Activated CD8-positive, alpha-beta memory T cell treated with anti-CD3 and anti-CD28 coated beads for 4 hours (primary cell): ENCODE data around the gene LIF.

Source experiments
- DNase-seq, 2 donors: peaks; one replicate each; pipeline ENCODE4 v3.0.0-alpha.2; 2020; ENCODE audit warnings: low read depth in 2 of 2

The LIF gene

DNA sequence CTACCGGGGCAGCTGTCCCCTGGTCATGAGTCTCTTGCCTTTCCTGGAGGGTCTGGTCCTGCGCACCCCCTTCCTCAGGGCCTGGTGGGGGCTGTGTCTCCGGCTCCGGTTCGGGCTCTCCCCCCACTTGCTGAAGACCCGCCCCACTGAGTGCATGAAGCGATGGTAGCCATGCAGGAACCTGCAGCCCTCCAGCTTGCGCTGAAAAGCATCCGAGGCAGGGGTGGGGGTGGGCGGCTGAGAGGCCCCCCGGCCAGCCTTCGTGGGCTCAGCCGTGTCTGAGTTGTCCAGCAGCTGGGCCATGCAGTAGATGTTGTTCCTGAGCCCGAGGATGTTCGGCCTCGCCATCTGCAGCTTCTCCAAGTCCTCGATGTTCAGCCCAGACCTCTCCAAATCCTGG, 17.3 kb upstream of the LIF start:
- no peak for DNase-seq

DNA sequence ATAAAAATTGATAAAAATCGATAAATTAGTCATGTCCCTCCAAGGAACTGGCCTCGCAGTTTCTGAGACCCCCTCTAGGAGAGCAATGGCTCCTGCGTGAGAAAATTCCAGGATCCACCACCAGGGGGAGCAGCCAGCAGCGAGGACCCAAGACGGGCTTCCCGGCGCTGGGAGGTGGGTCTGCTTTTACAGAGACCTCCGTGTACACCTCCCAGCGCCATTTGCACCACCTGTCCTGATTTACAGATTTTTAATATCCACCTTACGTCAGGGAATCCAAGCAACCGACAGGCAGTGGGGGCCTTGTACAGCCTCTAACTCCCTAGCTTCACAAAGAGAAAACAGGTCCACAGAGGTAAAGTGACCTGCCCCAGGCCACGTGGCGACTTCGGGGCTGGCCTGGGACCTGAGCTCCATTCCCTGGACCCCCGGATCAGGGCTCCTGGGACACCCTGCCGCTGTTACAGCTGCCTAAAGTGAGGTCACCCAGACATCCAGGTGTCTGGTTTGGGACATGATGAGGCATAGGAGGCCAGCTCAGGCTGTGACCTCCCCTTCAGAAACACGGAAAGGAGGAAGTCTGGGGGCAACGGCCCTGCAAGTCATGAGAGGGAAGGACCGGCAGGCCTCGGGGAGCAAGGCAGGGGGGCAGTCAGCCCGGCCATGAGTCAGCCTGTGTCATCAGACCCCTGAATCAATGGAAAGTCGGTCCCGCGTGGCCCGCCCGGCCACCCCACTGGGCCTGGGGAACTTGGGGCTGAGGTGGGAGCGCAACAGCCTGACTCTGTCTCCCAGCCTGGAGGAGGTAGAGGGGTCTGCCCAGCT, 16.6 kb upstream of the LIF start:
- DNase-seq: peak; percentile 63 to 68

DNA sequence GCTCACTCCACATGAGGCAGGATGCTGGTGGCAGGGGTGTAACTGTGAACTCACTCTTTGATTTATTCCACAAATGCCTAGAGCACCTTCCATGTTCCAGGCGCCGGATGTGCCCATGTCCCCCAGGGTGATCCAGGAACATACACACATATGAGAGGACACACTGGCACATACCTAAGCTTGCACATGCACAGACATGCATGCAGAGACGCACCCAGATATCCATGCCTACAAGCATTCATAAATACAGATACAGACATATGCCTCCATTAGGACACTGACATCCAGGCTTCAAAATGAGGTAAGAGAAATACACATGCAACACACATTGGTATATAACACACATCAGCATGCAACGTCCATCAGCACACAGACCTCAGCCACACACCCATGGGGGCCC, 15.6 kb upstream of the LIF start:
- DNase-seq: no peak

DNA sequence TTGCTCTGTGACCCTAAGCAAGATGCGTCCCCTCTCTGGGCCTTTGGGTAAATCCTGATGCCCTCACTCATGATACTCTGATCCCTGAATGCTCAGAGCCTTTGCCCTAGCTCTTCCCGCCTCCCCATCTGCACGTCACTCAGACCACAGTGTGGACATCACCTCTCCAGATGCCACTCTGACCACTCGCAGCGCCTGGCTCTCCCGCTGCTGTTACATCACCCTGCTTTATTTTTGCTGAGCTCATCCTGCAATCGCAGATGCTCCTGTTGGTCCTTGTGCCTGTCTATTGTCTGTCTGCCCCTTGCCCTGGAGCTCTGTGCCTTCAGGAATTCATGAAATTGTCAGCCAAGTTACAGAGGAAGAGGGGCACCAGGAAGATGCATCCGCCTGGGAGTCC, 14.6 kb upstream of the LIF start:
- DNase-seq: no peak

DNA sequence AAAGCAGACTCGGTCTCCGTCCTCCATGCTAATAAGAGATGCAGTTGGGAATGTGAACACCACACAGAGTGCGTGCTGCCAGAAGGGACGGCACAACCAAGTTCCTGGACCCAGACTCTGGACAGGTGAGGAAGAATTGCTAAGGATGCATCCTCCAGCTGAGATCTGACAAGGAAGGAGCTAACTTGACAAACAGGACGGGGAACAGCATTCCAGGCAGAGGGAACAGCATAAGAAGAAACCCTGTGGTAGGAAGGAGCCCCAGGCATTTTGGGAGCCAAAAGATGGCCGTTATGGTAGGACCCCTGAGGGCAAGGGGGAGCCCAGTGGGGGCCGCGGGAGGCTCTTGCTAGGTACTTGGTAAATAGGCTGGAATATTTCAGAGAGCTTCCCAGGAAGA, 14.1 kb upstream of the LIF start:
- DNase-seq: no peak

DNA sequence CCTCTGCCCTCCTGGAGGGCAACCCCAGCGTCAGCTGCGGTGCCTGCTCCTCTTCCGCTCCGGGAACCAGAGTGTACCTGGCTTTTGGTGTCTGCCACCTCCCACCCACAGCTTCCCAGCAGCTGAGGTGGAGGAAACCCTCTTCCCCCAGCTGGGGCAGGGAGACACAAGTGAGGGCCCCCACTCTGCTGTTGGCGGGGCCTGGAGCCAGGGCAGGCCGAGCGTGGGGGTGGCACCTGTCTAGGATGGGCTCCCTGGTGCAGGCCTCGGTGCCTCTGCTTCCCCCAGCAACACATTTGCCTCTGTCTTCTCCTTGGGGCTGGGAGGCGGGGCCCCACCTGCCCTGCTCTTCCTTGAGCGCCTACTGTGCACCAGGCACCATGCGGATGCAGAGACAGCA, 13.7 kb upstream of the LIF start:
- DNase-seq: no peak

DNA sequence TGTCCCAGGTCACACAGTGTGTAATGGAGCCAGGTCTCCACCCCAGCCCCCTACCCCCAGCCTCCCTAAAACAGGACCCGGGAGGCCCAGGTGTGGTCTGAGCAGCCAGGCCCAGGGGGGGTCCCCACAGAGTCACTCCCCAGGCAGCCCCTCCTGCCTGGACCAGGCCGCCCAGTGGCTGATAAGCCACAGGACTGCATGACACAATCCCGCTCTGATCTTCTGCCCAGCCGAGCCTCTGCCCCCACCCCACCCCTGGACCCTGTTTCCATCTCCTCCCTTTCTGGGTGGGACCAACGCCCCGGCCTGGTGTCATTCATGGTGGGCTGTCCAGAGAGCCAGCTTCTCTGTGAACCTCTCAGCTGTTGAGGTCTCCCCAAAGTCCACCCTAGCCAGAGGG, 7.8 kb upstream of the LIF start:
- no peak for DNase-seq

DNA sequence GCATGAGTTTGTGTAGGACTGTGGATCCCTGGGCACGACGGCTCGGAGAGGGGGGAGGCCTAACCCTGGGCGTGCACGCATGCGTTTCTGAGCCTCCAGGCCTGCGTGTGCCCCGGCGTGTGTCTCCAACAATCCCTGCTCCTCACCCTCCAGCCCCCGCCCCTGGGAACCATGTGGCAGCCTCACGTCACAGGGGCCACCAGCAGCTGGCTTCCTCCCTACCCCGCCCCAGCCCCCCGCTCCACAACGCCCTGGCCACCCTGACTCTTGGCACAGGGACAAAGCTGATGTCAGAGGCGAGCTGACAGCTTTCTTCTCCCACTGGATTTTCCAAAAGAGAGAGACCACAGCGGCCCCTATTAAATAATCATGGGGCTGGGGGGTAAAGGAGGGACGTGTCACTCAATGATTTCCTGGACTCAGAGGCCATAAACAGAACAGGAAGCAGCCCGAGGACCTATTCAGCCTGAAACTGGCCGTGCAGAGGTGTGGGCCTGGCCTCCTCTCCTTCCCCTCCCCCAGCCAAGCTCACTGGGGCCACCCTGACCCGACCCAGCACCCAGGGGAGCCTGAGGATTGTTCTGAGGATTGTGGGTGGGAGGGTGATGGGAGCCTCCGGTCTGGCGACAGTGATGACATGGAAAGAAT, 6.8 kb upstream of the LIF start:
- DNase-seq: no peak

DNA sequence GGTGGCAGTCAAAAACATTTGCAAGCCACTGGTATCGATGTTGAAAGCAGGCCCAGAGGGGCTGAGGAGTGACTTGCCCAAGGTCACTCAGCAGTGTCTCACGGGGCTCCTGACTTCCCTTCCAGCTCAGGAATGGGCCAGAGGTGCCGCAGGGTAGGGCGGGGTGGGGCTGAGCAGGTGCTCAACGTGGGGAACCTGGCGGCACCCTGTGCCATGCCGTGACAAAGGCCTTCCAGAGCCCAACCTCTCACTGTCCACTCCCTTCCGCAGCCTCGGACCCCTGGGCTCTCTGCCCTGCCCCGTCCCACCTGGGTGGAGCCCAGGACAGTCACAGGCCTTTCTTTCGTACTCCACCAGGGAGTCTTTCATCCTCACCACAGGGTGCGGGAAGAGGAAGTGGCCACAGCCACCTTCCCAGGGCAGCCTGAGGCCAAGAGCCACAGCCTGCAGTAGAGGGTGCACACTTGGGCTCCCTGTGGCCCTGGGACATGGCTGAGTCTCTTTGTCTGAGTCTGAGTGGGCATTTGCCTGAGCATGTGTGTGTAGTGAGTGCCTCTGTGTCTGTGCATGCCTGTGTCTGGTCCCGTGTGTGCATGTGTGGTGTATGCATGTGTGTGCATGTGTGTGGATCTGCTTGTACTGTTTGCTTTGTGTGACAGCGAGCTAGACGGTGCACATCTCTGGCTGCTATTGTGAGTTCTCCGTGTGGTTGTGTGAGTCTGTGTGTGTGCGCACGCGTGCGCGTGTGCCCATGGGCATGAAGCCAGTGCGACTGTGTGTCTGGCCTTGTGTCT, 6.0 kb upstream of the LIF start:
- no peak for DNase-seq

DNA sequence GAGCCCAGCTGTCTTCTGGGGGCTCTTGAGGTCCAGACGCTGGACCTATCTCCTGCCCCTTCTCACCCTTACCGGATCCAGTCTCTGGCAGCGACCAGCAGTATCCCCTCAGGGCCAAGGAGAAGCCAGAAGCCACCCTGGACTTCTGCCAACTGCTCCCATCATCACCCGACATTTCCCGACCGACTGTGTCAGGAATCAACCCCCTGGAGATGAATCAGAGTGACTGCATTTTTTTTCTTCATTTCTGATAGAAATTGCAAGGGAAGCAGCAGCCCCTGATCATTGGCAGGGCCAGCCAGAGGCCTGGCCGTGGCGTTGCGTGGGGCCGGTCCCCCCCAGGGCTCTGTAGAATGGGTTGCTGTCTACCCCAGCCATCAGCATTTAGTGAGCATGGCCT, 5.2 kb upstream of the LIF start:
- DNase-seq: no peak

DNA sequence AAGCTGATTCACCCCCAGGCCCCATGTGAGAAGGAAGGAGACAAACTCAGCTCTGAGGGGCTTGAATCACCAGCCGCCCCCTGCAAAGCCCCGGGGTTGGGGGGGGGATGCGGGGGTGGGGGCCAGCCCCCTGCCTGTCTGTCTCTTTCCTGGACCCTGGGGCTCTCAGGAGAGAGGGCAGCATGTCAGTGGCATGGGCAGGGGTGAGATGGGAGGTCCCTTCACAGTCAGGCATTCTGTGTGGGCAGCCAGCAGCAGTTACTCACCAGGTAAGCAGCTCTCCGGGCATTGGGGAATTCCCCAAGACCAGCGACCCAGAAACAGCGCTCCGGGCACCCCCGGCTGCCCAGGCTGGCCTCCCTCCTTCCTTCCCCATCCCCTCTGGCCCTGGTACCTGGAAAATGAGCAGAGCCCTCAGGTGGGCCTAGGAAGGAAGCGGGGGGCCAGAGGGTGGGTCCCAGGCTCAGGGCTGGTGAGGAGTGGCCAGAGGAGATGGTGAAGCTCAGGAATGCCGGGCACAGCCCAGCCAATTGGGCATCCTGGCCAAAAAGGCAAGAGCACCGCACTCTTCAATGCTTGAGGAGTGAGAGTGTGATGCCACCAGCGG, 4.2 kb upstream of the LIF start:
- no peak for DNase-seq

DNA sequence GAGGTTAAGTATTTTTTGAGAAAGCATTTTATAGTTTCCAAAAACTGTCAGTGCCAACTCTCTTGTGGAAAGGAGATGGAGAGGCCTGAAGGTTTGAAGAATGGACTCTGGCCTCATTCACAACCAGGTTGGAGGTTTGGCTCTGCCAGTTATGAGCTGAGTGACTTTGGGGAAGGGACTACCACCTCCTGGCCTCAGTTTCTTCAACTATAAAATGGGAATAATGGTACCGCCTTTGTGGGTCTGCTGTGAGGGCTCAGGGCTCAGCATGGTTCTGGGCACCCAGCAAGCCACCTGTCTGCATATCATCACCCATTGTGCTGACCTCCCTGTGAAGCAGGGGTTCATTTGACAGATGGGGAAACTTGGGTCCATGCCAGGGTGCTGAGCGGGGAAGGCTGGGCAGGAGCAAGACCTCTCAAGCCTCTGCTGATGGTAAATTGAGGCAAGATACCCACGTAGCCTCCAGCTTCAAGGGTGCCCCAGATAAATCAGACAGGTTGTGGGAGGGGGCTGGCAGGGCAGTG, 3.5 kb upstream of the LIF start:
- DNase-seq: no peak

DNA sequence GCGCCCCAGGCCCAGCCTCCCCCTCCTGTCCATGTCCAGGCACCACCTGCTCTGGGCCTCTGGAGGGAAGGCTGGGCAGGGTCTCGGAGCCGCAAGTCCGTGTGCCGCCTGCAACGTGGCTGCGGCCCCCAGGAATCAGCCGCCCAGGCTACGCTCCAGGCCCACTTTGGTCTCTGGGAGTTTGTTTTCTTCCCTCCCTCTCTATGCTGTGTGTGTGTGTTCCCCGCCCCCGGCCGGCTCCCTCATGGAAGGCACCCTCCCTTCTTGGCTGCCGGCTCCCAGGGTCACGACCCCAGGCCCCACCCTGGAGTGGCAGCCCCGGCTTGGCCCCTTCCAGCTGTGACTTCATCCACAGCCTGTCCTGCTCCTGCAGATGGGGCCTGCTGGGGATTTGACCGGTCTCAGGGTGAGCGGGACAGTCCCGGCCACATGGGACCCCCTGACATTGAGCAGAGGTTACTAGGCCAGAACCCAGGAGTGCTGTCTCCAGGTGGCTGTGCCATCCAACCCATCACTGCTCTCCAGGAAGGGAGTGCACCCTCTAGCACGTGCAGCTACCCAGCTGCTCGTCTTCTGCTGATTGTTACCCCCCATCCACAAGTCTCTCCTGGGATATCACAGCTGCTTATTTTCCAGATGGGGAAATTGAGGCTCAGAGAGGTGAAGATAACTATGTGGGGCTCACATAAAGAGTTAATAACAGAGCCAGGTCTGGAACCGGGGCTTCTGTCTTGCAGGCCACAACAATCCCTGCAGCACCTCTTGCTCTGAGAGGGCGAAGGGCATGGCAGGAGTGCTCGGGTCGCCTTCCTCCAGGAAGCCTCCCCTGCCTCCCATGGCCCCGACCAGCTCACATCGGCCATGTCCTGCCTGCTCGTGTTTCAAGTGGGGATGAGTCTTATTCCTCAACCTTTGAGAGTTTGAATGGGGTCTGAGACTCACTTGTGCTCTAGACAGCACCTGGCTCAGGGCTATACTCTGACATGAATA, 2.8 kb upstream of the LIF start:
- DNase-seq: no peak

DNA sequence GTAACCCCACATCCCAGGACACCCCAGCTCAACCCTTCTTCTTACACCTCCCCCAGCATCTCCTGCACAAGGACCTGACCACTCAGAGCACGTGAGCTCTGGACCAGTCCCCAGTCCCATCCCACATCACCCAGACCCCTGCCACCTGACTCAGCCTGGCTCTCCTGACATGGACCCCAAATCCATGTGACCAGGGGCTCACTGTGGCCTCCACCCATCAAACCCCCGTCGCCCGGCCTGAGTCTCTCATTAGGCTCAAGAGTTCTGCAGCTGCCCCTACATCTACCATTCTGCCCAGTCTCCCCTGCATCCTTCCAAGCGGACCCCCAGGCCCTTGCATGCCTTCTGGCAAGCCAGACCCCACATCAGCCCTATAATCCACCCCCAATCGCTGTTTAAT, 1.9 kb upstream of the LIF start:
- DNase-seq: no peak

DNA sequence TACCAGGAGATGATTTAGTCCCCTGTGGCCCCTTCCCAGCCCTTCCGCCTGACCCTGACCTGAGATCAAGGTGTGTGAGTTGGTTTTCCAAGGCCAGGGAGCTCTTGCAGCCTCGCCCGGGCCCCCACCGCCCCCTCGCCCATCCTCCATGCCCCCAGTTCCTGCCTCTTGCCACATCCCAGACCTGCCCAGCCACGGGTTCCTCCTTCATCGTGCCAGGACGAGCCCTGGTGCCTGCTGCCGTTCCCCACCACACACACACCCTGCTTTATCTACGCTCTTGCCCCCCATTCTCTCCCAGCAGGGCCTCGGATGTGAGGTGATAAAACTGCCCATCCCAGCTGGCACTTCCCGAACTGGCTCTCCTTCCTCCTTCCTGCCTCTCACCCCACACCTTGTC, 1.4 kb upstream of the LIF start:
- no peak for DNase-seq

DNA sequence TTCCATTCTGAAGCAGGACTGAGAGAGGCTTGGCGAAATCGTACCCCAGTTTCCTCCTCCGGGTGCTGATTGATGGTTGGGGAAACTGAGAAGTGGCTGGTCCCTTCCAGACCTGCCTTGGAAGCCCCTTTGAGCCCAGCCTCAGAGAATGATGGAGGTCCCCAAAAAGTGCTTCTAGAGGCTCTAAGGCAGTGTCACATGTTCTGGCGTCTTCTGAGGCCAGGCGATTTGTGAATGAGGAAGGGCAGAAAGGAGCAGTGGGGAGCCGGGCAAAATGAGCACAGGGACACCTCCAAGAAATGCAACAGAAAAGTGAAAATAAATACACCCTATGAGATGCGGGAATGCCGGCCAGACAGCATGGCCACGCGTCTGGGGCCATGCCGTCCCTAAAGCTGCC, 1.0 kb upstream of the LIF start:
- DNase-seq: no peak

DNA sequence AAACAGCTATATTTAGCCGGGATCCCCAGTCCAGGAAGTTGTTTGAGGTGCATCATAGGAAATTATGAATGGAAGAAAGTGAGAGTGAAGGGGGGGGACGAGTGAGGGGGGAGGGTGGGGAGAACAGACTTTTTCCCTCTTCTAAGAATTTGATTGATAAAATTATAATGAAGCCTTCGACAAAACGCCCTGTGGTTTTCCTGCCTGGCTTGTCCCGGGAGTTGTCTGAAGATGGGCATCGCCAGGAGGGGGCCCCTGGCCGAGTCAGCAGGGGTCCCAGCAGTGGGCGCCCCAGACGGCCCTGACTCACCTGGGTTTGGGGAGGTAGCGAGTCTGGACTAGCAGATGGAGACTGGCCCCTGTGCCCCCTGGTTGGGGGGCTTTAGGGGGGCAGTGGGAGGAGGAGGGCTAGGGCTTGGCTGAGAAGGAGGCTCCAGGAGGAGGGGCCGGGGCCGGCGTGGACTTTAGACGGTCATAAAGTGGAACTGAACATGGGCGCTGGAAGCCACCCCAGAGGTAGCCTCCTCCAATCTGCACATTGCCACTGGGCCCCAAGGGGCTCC, 336 bp upstream of the LIF start:
- DNase-seq: no peak

DNA sequence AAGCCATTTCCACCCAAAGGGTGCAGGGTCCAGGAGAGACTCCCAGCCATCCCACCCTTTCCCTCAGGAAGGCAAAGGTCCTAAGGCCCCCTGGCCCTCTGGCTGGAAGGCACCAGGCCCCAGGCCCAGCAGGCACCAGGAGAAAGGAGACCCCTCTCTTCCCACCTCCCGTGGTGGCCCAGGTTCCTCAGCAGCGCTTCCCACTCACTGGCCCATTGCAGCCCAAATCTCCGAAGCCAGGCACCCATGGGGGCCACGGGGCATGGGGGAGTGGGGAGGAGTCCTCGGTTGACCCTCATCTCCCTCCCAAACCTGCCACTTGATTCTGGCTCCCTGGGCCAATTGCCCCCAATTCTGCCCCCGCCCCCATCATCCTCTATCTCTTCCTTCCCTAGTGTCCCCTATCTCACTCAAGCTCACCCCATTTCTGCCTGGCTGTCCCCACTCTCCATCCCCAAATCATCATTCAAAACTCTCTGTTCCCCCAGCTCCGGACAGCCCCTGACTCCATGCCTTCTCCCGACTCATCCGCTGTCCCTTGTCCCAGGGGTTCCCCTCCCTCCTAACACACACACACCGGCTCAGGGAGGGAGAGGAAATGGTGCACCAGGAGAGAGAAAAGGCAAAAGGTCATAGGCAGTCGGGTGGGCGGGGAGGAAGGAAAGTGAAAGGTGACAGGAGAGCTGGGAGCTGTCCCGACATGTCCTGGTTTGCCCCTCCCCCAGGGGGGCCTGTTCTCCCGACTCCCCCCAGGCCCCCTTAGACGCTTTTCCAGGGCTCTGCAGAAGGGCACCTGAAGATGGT, 1.2 kb downstream of the LIF start:
- no peak for DNase-seq

DNA sequence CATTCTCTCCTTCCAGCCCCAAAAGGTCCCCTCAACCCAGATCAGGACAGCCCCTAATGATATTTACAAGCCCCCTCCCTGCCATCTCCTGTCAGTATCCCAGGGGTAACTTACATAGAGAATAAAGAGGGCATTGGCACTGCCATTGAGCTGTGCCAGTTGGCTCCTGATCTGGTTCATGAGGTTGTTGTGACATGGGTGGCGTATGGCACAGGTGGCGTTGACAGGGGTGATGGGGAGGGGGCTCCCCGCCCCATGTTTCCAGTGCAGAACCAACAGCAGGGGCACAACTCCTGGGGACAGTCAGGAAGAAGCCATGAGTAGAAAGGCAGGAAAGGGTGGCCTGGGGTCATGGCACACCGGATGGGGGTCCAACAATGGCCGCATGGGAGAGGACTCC, 1.9 kb downstream of the LIF start:
- DNase-seq: no peak

DNA sequence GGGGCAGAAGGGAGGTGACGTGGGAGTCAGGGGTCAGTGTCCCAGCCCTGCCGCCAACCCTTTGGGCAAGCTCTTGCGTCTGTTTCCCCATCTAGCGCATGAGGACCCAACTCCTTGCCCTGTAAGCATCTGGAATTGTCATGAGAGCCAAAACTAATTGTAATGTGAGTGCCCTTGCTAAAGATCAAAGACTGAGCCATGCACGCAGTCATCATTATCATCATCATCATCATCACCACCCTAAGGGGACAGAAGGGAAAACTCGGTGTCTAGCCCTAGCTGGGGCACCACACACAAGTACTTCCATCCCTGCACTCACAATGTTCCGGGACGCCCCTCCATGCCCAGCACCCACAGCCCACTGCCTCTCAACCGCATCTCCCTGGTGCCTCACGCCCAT, 2.5 kb downstream of the LIF start:
- no peak for DNase-seq
